ENCODE results near the gene ARHGAP42. TPM values are rescaled to one million over a fixed set of nuclear protein-coding genes. Genes with fewer than 3 reads are reported as not detected.

Gene ARHGAP42
- total RNA-seq, 1 experiment from 2014 or later = 7.1 TPM

DNA sequence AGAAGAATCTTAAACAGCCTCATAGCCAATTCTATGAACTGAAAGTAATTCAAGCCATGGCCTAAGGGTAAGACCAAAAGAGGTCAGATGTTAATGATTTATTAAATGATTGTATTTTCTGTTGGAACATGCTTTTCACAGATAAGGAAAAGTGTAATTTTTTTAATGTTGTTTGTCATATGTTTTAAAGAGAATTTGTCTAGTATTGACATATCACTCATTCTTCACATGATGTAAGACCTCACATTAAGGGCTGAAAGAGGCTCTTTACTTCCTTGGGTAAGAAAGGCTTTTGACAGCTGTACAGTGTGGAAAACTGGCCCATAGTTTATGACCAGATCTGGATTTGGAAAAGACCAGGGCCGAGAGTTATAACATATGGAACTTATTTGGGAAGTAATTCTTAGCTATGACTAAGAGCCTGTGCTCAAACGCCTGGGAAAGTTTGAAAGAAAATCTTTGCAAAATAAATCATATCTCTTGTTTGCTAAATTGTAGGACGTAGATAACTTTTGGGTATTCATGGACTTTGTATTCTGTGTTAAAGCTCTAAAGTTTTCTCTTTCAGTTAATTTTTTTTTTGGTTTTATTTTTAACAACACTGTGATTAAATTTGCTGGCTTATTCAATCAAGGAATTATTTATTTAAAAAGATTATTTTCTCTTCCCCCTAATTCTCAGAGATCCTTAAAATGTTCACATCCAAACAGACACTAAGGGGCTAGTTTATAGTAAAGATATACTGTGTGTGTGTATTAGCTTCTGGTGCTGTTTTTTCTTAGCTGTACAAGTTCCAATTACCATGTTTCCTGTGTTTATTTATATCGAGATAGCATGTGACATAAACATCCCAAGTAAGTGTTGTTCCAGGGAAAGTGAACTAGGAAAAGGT, 162.2 kb downstream of the ARHGAP42 start:
- ChIA-PET CTCF (no interaction called here), POLR2A (interaction anchor here (0.6 kb wide), 1 partner anchor 1395 kb away, joined by 3 read pairs; no protein-coding TSS in a partner anchor)
- Histone ChIP-seq H3K4me3 (ENCODE audit: low read depth in 2 of 2, low read length in 2 of 2) (no peak overlapping the region), H3K9me3 (ENCODE audit: control insufficient read depth, insufficient read depth, low read depth, low read length) (no peaks in the 10 kb centered on the region), H3K27ac (ENCODE audit: low read length) (no peak overlapping the region; the same call in 1 of the 2 replicates), H3K4me1 (ENCODE audit: control insufficient read depth, insufficient read depth, low read length) (peaks cover 2% of the 10 kb centered on the region), H3K27me3 (ENCODE audit: control insufficient read depth, insufficient read depth, low read length) (no peaks in the 10 kb centered on the region), H3K36me3 (ENCODE audit: control insufficient read depth, insufficient read depth, low read length) (no peaks in the 10 kb centered on the region)
- DNase-seq (ENCODE audit: low read depth, low spot score) (no peak), ATAC-seq (no peak)
- TF ChIP-seq SIN3A (IDR thresholded peaks at IDR 0.05; ENCODE audit: borderline replicate concordance, insufficient read depth, low read depth, low read length) = no peak
- no peak for TF ChIP-seq TCF7L2 (IDR thresholded peaks at IDR 0.05; ENCODE audit: low read depth, low read length)
- TF ChIP-seq, protein P1, sequence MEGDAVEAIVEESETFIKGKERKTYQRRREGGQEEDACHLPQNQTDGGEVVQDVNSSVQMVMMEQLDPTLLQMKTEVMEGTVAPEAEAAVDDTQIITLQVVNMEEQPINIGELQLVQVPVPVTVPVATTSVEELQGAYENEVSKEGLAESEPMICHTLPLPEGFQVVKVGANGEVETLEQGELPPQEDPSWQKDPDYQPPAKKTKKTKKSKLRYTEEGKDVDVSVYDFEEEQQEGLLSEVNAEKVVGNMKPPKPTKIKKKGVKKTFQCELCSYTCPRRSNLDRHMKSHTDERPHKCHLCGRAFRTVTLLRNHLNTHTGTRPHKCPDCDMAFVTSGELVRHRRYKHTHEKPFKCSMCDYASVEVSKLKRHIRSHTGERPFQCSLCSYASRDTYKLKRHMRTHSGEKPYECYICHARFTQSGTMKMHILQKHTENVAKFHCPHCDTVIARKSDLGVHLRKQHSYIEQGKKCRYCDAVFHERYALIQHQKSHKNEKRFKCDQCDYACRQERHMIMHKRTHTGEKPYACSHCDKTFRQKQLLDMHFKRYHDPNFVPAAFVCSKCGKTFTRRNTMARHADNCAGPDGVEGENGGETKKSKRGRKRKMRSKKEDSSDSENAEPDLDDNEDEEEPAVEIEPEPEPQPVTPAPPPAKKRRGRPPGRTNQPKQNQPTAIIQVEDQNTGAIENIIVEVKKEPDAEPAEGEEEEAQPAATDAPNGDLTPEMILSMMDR (IDR thresholded peaks at IDR 0.05) = no peak
- TF ChIP-seq, protein P2, sequence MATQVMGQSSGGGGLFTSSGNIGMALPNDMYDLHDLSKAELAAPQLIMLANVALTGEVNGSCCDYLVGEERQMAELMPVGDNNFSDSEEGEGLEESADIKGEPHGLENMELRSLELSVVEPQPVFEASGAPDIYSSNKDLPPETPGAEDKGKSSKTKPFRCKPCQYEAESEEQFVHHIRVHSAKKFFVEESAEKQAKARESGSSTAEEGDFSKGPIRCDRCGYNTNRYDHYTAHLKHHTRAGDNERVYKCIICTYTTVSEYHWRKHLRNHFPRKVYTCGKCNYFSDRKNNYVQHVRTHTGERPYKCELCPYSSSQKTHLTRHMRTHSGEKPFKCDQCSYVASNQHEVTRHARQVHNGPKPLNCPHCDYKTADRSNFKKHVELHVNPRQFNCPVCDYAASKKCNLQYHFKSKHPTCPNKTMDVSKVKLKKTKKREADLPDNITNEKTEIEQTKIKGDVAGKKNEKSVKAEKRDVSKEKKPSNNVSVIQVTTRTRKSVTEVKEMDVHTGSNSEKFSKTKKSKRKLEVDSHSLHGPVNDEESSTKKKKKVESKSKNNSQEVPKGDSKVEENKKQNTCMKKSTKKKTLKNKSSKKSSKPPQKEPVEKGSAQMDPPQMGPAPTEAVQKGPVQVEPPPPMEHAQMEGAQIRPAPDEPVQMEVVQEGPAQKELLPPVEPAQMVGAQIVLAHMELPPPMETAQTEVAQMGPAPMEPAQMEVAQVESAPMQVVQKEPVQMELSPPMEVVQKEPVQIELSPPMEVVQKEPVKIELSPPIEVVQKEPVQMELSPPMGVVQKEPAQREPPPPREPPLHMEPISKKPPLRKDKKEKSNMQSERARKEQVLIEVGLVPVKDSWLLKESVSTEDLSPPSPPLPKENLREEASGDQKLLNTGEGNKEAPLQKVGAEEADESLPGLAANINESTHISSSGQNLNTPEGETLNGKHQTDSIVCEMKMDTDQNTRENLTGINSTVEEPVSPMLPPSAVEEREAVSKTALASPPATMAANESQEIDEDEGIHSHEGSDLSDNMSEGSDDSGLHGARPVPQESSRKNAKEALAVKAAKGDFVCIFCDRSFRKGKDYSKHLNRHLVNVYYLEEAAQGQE (IDR thresholded peaks at IDR 0.05; ENCODE audit: insufficient read depth in 1 of 2, low read depth in 2 of 2, low read length in 1 of 2) = no peak
- no peak for TF ChIP-seq POLR2AphosphoS5 (IDR thresholded peaks at IDR 0.05; ENCODE audit: low read depth, low read length)
- intact Hi-C loops (cut with micrococcal nuclease; ENCODE audit: unreplicated experiment) = no loop called here
- in situ Hi-C loops (cut with HindIII; ENCODE audit: low pct_unique_long_range_greater_than_20kb, low sequenced_read_pairs) = no loop called here
- BruUV-seq (replicated peaks) = no TSS peak

DNA sequence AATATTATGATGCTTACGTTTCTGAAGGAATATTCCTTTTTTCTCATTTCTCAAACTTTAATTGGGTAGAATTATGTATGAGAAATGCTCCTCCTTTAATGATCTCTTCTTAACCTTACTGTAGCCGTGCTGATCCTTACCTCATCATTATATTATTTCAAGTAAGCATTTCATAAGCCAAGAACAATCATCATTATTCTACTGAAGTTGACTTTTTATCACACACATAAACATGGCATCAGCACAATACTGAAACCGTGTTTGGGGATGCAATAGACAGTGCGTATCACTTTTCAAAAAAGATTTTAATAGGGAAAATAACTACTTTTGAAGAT, 162.8 kb downstream of the ARHGAP42 start:
- in situ Hi-C loops (cut with HindIII; ENCODE audit: low pct_unique_long_range_greater_than_20kb, low sequenced_read_pairs) (no loop called here), intact Hi-C loops (cut with micrococcal nuclease; ENCODE audit: unreplicated experiment) (no loop called here)
- ATAC-seq = no peak
- POLR2A ChIA-PET = no interaction called here
- Histone ChIP-seq H3K9me3 (ENCODE audit: control insufficient read depth, insufficient read depth, low read depth, low read length) (no peaks in the 10 kb centered on the region), H3K27me3 (ENCODE audit: control insufficient read depth, insufficient read depth, low read length) (no peaks in the 10 kb centered on the region), H3K4me3 (ENCODE audit: low read depth in 2 of 2, low read length in 2 of 2) (no peak overlapping the region), H3K27ac (ENCODE audit: low read length) (no peak overlapping the region), H3K36me3 (ENCODE audit: control insufficient read depth, insufficient read depth, low read length) (no peaks in the 10 kb centered on the region), H3K4me1 (ENCODE audit: control insufficient read depth, insufficient read depth, low read length) (peaks cover 2% of the 10 kb centered on the region)
- CTCF ChIA-PET = no interaction called here
- BruUV-seq (replicated peaks) = no TSS peak
- TF ChIP-seq TCF7L2 (IDR thresholded peaks at IDR 0.05; ENCODE audit: low read depth, low read length) (no peak), POLR2AphosphoS5 (IDR thresholded peaks at IDR 0.05; ENCODE audit: low read depth, low read length) (no peak), SIN3A (IDR thresholded peaks at IDR 0.05; ENCODE audit: borderline replicate concordance, insufficient read depth, low read depth, low read length) (no peak)
- TF ChIP-seq, protein P2 (IDR thresholded peaks at IDR 0.05; ENCODE audit: insufficient read depth in 1 of 2, low read depth in 2 of 2, low read length in 1 of 2) = no peak
- TF ChIP-seq, protein P1 (IDR thresholded peaks at IDR 0.05) = no peak
- no peak for DNase-seq (ENCODE audit: low read depth, low spot score)

Data from Panc1 (cell line).